ENCODE measurements around the gene FUT1.

DNA sequence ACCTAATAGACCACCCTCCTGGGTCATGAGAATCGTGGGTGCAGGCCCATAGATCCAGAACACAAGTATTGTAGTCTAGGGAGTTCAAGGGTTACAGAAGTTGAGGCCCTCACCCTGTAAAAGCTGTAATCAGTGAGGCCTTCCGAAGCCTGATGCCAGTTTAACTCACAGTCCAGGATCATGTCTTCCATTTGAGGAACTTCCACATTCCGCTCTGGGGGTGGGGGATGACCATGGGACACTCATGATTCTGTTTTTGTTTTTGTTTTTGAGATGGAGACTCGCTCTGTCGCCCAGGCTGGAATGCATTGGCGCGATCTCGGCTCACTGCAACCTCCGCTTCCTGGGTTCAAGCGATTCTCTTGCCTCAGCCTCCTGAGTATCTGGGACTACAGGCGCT lies 10.3 kb downstream of the FUT1 start:
- TF ChIP-seq, protein P1, sequence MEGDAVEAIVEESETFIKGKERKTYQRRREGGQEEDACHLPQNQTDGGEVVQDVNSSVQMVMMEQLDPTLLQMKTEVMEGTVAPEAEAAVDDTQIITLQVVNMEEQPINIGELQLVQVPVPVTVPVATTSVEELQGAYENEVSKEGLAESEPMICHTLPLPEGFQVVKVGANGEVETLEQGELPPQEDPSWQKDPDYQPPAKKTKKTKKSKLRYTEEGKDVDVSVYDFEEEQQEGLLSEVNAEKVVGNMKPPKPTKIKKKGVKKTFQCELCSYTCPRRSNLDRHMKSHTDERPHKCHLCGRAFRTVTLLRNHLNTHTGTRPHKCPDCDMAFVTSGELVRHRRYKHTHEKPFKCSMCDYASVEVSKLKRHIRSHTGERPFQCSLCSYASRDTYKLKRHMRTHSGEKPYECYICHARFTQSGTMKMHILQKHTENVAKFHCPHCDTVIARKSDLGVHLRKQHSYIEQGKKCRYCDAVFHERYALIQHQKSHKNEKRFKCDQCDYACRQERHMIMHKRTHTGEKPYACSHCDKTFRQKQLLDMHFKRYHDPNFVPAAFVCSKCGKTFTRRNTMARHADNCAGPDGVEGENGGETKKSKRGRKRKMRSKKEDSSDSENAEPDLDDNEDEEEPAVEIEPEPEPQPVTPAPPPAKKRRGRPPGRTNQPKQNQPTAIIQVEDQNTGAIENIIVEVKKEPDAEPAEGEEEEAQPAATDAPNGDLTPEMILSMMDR (IDR thresholded peaks at IDR 0.05; ENCODE audit: low read depth, low read length, missing input control): no peak
- no peak for TF ChIP-seq TAF1 (conservative IDR thresholded peaks at IDR 0.05)

All from liver (tissue), 3 donors.